IPS-18a (cell line): ENCODE results near the gene AK8.

ENCODE experiments used
- H3K27ac ChIP-seq: one replicate; pipeline ENCODE4 v1.5.1; 2013; ENCODE audit warnings: low read length
- H3K27me3 ChIP-seq: one replicate; pipeline ENCODE4 v1.6.1; 2013; ENCODE audit warnings: mild to moderate bottlenecking, low read length; ENCODE audit not compliant: control insufficient read depth, insufficient read depth
- H3K36me3 ChIP-seq: one replicate; pipeline ENCODE4 v1.6.1; 2013; ENCODE audit warnings: low read depth, low read length; ENCODE audit not compliant: control insufficient read depth
- H3K4me1 ChIP-seq: one replicate; pipeline ENCODE4 v1.6.1; 2013; ENCODE audit warnings: low read depth, low read length; ENCODE audit not compliant: control insufficient read depth
- H3K4me3 ChIP-seq: one replicate; pipeline ENCODE4 v1.5.1; 2013; ENCODE audit warnings: low read length
- H3K9ac ChIP-seq: one replicate; pipeline ENCODE4 v1.6.1; 2013; ENCODE audit warnings: mild to moderate bottlenecking, low read length, moderate library complexity
- H3K9me3 ChIP-seq: one replicate; pipeline ENCODE4 v1.6.1; 2013; ENCODE audit warnings: low read depth, low read length; ENCODE audit not compliant: control insufficient read depth

AK8 gene

DNA sequence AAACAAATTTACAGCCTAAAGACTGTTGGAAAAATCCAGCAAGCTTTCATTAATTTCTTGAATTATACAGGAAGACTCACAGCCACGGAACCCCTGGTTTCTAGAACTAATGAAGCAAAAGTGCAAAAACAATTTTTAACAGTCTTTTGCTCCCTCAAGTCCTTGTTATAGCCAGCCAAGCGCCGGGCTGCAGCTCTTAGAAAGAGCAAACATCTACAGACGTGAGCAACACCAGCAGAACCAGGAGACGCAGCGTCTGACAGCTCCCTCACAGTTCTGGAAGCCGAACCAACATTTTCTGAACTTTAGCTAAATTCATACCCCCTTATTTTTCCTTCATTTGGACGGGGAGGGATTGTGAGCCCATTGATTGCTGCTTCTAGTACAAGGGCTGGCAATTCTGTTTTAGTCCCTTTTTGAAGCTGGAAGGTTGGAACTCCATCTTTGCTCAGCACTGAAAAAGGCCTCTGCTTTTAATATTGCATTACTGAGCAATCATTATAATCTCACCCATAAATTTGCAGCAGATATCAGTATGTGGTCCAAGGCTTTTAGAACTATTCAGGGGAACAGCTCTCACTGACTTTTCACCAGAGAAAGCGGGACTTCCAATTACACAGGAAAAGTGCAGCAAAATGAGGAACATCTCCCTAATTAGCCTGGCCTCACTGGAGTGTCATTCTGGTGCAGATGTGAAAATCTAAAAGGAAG lies 45.8 kb downstream of the AK8 start:
- Histone ChIP-seq H3K27ac (no peak overlapping the region), H3K9me3 (no peaks in the 10 kb centered on the region), H3K4me1 (no peaks in the 10 kb centered on the region), H3K27me3 (no peaks in the 10 kb centered on the region), H3K4me3 (no peak overlapping the region), H3K36me3 (no peaks in the 10 kb centered on the region), H3K9ac (no peak overlapping the region)

DNA sequence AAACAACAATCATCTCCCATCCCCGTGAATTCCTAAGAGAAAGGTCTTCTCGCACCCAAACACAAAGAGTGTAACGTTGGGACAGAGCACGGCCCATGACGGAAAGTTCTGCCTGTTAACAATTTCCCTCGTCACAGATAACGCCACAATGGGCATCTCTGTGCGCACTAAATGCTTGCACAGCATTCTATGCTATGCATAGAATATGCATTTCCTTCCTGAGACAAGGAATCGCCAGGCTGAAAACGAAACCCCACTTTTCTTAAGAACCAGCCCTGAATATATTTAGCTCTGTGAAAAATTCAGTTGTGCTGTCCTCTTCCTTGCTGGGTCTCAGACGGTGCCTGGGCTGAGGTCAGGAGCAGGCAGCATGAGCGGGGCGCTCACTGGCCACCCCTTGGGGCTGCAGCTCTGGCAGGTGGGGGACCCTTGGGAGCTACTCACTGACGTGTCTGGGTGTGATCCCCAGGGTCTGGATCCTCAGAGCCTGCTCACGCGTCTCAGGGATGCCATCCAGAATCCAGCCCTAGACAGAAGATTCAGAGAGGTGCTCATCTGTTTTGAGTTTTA lies 49.8 kb downstream of the AK8 start:
- H3K9me3 ChIP-seq = no peaks in the 10 kb centered on the region
- no peaks in the 10 kb centered on the region for H3K27me3 ChIP-seq
- no peaks in the 10 kb centered on the region for H3K4me1 ChIP-seq
- no peak overlapping the region for H3K9ac ChIP-seq
- no peak overlapping the region for H3K4me3 ChIP-seq
- H3K27ac ChIP-seq = no peak overlapping the region
- H3K36me3 ChIP-seq = no peaks in the 10 kb centered on the region

GRCh38 chr9:132827366-132827765 lies 50.7 kb downstream of the AK8 start:
- H3K27ac ChIP-seq = no peak overlapping the region
- H3K36me3 ChIP-seq = no peaks in the 10 kb centered on the region
- no peaks in the 10 kb centered on the region for H3K9me3 ChIP-seq
- no peak overlapping the region for H3K9ac ChIP-seq
- no peaks in the 10 kb centered on the region for H3K4me1 ChIP-seq
- H3K4me3 ChIP-seq = no peak overlapping the region
- no peaks in the 10 kb centered on the region for H3K27me3 ChIP-seq

DNA sequence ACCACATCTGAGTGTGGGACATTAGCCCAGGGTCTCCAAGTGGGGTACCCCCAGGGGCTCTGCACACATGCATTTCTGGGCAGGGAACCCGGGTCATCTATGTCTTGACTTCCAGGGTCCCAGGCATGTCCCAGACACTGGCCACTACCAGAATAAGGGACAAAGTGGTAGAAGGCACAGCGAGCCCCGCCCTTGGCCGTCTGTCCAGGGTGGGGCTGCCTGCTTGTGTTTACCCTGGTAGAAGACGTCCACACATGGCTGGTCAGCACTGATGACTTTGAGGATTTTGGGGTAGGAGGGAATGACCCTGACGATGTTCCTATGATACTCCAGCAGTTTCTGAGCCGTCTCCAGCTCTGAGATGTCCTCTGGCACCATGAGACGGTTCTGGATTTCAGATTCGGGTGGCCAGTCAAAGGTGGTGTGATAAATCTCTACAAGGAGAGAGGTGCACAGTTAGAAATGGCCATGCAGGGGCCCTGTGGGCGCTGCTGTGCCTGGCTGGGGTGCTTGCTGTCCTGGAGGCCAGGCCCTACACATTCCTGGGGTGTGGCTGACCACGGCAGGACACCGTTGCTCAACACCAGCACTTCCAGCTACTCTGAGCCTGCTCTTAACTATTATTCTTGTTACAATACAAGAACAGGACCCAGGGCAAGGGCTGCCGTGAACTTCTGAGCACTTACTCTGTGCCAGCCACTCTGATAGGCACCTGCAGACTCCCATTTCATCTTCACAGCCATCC lies 51.3 kb downstream of the AK8 start:
- Histone ChIP-seq H3K4me1 (no peaks in the 10 kb centered on the region), H3K36me3 (no peaks in the 10 kb centered on the region), H3K27me3 (no peaks in the 10 kb centered on the region), H3K4me3 (no peak overlapping the region), H3K9me3 (no peaks in the 10 kb centered on the region), H3K9ac (no peak overlapping the region), H3K27ac (no peak overlapping the region)

DNA sequence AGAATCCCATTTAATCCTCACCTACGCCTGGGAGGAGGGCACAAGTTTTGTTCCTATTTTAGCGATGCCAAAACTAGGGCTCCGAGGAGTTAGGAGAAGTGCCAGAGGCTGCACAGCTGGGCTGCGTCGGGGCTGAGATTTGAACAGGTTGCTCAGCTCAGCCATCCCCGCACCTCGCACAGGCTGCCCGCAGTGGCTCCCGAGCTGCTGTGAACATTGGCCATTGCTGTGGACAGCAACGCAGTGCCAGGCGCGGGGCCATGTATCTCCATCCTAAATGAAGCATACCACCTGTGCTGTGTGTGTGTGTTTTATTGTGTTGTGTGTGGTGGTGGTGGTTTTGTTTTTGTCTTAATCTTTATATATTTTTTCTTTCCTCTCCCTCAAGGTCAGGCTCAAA lies 52.0 kb downstream of the AK8 start:
- no peak overlapping the region for H3K4me3 ChIP-seq
- H3K4me1 ChIP-seq = no peaks in the 10 kb centered on the region
- H3K27me3 ChIP-seq = no peaks in the 10 kb centered on the region
- no peaks in the 10 kb centered on the region for H3K36me3 ChIP-seq
- no peak overlapping the region for H3K9ac ChIP-seq
- no peaks in the 10 kb centered on the region for H3K9me3 ChIP-seq
- no peak overlapping the region for H3K27ac ChIP-seq

GRCh38 chr9:132825430-132825829 lies 52.7 kb downstream of the AK8 start:
- H3K9me3 ChIP-seq = no peaks in the 10 kb centered on the region
- H3K27me3 ChIP-seq = no peaks in the 10 kb centered on the region
- H3K4me3 ChIP-seq = no peak overlapping the region
- no peaks in the 10 kb centered on the region for H3K36me3 ChIP-seq
- H3K4me1 ChIP-seq = no peaks in the 10 kb centered on the region
- no peak overlapping the region for H3K27ac ChIP-seq
- no peak overlapping the region for H3K9ac ChIP-seq

- Histone ChIP-seq H3K9me3 (no peaks in the 10 kb centered on the region), H3K9ac (no peak overlapping the region), H3K4me1 (no peaks in the 10 kb centered on the region), H3K36me3 (no peaks in the 10 kb centered on the region), H3K4me3 (no peak overlapping the region), H3K27me3 (no peaks in the 10 kb centered on the region), H3K27ac (no peak overlapping the region)
Observed at GRCh38 chr9:132824951-132825350, 53.1 kb downstream of the AK8 start.

DNA sequence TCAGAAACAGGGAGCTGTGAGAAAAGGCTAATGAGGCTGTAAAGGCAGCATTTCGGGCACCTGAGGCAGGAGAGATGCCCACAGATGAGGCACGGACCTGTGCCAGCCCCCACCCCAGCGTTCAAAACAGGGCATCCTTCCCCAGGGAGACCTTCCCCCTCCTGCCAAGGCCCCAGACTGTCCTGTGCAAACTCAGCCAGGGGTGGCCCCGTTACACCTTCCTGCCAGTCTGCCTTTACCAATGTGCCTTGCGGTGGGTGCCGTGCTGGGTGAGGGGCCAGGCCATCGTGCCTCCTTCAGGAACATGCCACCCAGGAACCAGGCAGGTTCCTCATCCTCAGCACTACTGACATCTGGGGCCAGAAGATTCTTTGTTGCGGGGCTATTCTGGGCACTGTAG lies 53.9 kb downstream of the AK8 start:
- Histone ChIP-seq H3K9ac (no peak overlapping the region), H3K9me3 (no peaks in the 10 kb centered on the region), H3K27me3 (no peaks in the 10 kb centered on the region), H3K36me3 (no peaks in the 10 kb centered on the region), H3K27ac (no peak overlapping the region), H3K4me3 (no peak overlapping the region), H3K4me1 (no peaks in the 10 kb centered on the region)

DNA sequence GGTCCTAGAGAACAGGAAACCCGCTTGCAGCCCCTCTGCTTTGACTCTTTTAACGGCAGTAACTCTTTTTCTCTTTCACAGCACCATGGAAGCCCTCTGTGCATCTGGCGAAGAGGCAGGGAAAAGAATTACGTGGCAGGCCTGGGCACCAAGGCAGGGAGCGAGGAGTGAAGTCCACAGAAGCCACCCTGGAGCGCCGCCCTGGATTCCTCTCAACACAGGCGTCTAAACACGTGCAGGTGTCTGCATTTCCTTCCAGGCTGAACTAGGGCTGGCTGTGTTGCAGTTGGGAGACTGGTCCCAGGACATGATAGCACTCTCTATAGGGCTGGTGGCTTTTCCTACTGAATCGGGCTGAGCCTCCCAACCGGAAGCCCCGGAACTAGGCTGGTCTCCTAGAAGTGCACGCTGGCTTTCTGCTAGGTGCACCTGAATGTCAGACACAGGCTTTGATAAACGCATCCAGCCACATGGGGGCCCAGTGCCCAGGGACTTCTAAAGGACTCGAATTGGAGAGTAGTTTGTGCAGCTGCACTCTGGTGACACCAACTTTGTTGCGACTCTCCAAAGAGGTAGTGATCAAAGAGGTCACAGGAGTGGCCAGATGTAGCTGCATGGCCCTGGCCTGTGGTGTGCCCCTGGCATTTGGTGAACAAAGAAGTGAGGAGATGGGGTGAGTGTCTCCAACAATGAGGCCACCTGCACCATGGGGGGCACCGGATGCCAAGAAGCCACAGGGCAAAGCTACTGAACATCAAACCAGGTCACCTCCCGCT lies 54.5 kb downstream of the AK8 start:
- Histone ChIP-seq H3K36me3 (no peaks in the 10 kb centered on the region), H3K27ac (no peak overlapping the region), H3K9ac (no peak overlapping the region), H3K27me3 (no peaks in the 10 kb centered on the region), H3K4me3 (no peak overlapping the region), H3K9me3 (no peaks in the 10 kb centered on the region), H3K4me1 (no peaks in the 10 kb centered on the region)

DNA sequence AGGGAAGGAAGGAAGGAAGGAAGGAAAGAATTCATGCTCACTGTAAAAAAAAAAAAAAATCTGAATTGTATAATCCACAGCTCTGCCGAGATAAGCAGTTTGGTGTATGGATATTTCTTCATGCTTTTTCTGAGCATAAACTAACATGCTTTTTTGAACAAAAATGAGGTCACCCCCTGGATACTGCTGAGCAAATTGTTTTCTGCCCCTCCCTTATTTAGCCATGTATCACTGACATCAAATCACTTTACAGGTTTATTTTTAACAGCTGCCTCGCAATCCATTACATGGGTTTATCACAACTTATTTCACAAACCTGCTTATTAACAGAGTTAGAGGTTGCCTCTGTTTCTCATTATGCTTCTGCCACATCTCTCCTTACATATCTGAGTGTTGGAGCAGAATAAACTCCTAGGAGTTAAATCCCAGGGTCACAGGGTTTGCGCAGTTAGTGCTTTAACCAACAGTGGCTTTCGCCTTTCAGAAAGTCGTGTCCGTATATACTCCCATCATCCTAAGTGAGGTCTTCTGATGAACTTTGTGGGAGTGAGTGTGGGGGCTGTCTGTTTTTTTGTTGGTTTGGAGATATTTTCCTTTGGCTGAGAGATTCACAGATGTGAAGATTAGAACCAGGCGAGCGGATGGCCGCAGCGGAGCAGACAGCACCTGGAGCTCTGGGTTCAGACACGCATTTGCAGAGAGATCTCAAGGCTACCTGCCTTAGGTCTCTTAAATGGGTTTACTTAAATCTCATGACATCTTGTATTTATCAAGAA lies 57.7 kb downstream of the AK8 start:
- Histone ChIP-seq H3K4me1 (no peaks in the 10 kb centered on the region), H3K9ac (no peak overlapping the region), H3K27me3 (no peaks in the 10 kb centered on the region), H3K9me3 (no peaks in the 10 kb centered on the region), H3K36me3 (no peaks in the 10 kb centered on the region), H3K4me3 (no peak overlapping the region), H3K27ac (no peak overlapping the region)

DNA sequence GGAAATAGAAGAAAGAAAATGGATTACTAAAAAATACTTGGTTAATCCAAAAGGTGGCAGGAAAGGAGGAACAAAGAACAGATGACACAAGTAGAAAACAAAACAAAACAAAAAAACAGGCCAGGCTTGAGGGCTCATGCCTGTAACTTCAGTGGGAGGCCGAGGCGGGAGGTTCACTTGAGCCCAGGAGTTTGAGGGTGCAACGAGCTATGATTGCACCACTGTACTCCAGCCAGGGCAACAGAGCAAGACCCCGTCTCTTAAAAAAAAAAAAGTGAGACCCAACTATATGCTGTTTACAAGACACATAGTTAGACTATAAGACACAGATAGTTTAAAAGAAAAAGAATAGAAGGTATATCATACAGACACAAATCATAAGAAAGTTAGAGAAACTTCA lies 59.5 kb downstream of the AK8 start:
- no peaks in the 10 kb centered on the region for H3K9me3 ChIP-seq
- H3K27ac ChIP-seq = no peak overlapping the region
- no peaks in the 10 kb centered on the region for H3K36me3 ChIP-seq
- H3K27me3 ChIP-seq = no peaks in the 10 kb centered on the region
- H3K9ac ChIP-seq = no peak overlapping the region
- H3K4me3 ChIP-seq = no peak overlapping the region
- H3K4me1 ChIP-seq = no peaks in the 10 kb centered on the region
